HG02610 (cell line): Measurements from ENCODE around the gene PGLYRP4.

Source experiments
- ATAC-seq: cut with Tn5 transposase; IDR thresholded peaks from one replicate; pipeline ENCODE4 v1.9.1; 2021; ENCODE audit warnings: mild to moderate bottlenecking, moderate library complexity; ENCODE audit not compliant: unreplicated experiment

Gene PGLYRP4

GRCh38 chr1:153379591-153379990 lies 30.9 kb upstream of the PGLYRP4 start:
- no peak for ATAC-seq

- ATAC-seq = no peak
Observed at GRCh38 chr1:153375511-153375910, 26.9 kb upstream of the PGLYRP4 start, which contains the start of gene S100A12. S100A12 (minus strand) TSS chr1:153375621; CDS start chr1:153374592, 1,029 bp downstream.

- no peak for ATAC-seq
Observed at GRCh38 chr1:153374071-153374470, 25.4 kb upstream of the PGLYRP4 start.

- no peak for ATAC-seq
Observed at GRCh38 chr1:153372571-153372970, 23.9 kb upstream of the PGLYRP4 start.

- ATAC-seq = no peak
Observed at GRCh38 chr1:153371231-153371630, 22.6 kb upstream of the PGLYRP4 start.

GRCh38 chr1:153370146-153370545 lies 21.5 kb upstream of the PGLYRP4 start:
- no peak for ATAC-seq

GRCh38 chr1:153368495-153368894 lies 19.9 kb upstream of the PGLYRP4 start:
- no peak for ATAC-seq

- no peak for ATAC-seq
Observed at GRCh38 chr1:153367090-153367489, 18.4 kb upstream of the PGLYRP4 start.

- no peak for ATAC-seq
Observed at GRCh38 chr1:153366261-153366660, 17.6 kb upstream of the PGLYRP4 start.

GRCh38 chr1:153365696-153366095 lies 17.1 kb upstream of the PGLYRP4 start:
- no peak for ATAC-seq

- no peak for ATAC-seq
Observed at GRCh38 chr1:153364766-153365666, 16.4 kb upstream of the PGLYRP4 start.

- no peak for ATAC-seq
Observed at GRCh38 chr1:153364156-153364555, 15.5 kb upstream of the PGLYRP4 start.

- ATAC-seq = no peak
Observed at GRCh38 chr1:153363641-153364040, 15.0 kb upstream of the PGLYRP4 start.

- ATAC-seq = no peak
Observed at GRCh38 chr1:153362187-153362775, 13.6 kb upstream of the PGLYRP4 start.

GRCh38 chr1:153361480-153362109 lies 13.0 kb upstream of the PGLYRP4 start:
- no peak for ATAC-seq

GRCh38 chr1:153360592-153361479 lies 12.2 kb upstream of the PGLYRP4 start:
- no peak for ATAC-seq

GRCh38 chr1:153360190-153360589 lies 11.5 kb upstream of the PGLYRP4 start:
- no peak for ATAC-seq

- ATAC-seq = no peak
Observed at GRCh38 chr1:153359241-153359640, 10.6 kb upstream of the PGLYRP4 start.

GRCh38 chr1:153358691-153358975 lies 10.0 kb upstream of the PGLYRP4 start:
- ATAC-seq = no peak

GRCh38 chr1:153357853-153358690 lies 9.4 kb upstream of the PGLYRP4 start, which contains the start of gene S100A9:
S100A9 (plus strand) TSS chr1:153357854; CDS start chr1:153358284, 430 bp downstream.
- no peak for ATAC-seq
